ENCODE results near the gene LGALS4. TPM values are rescaled to one million over a fixed set of nuclear protein-coding genes. Genes with fewer than 3 reads are reported as not detected.

Gene LGALS4
- total and polyA plus RNA-seq, 9 of the 15 experiments (the other 6 are each of a cell fraction or from before 2014, with no cell fraction given) = 0.08 to 1.1 (median 0.30) TPM; not detected in 3

- no peak for TF ChIP-seq CEBPZ (IDR thresholded peaks at IDR 0.05; ENCODE audit: borderline replicate concordance, low read depth, low read length)
- no peak for TF ChIP-seq RREB1 (CRISPR knock-in tag; IDR thresholded peaks at IDR 0.05)
- TF ChIP-seq POU5F1 (IDR thresholded peaks at IDR 0.05; ENCODE audit: borderline replicate concordance, low read depth, low read length, partially characterized antibody) = no peak
- TF ChIP-seq MEIS2 (IDR thresholded peaks at IDR 0.05; ENCODE audit: partially characterized antibody) = peak; percentile 76
- no peak for TF ChIP-seq SIN3A (IDR thresholded peaks at IDR 0.05; ENCODE audit: borderline replicate concordance in 2 of 2, control insufficient read depth in 1 of 2, low read depth in 2 of 2, low read length in 2 of 2)
- no peak for TF ChIP-seq XRCC5 (IDR thresholded peaks at IDR 0.05; ENCODE audit: low read depth, low read length)
- TF ChIP-seq ZNF592 (IDR thresholded peaks at IDR 0.05) = no peak
- TF ChIP-seq SNRNP70 (optimal IDR thresholded peaks at IDR 0.05; ENCODE audit: low read depth, low read length) = no peak
- no peak for TF ChIP-seq TOE1 (IDR thresholded peaks at IDR 0.05; ENCODE audit: borderline replicate concordance)
- no peak for TF ChIP-seq TOE1 (CRISPR knock-in tag; IDR thresholded peaks at IDR 0.05; ENCODE audit: borderline replicate concordance, low read depth)
- peak in 1 of 2 experiments; percentile 49; a peak in 1 of 4 replicates for TF ChIP-seq RCOR1 (IDR thresholded peaks at IDR 0.05; ENCODE audit: borderline replicate concordance in 1 of 2, low read depth in 2 of 2, low read length in 2 of 2)
- no peak for TF ChIP-seq ZNF24 (IDR thresholded peaks at IDR 0.05)
- no peak for TF ChIP-seq NCOR1 (IDR thresholded peaks at IDR 0.05)
Measured at GRCh38 chr19:38801359-38802095, 11.2 kb downstream of the LGALS4 start (continued).
